ENCODE measurements around the gene PEX7.
"Not testable (repeated sequence)": the region's sequence is repeated elsewhere in the genome, so short reads cannot be mapped to it uniquely, and the experiment has no call there.

Gene PEX7

GRCh38 chr6:136950436-136951126 lies 128.2 kb downstream of the PEX7 start:
- DNase-seq (ENCODE audit: low read depth, low spot score), result no peak

- no peak for DNase-seq (ENCODE audit: low read depth, low spot score)
Measured at GRCh38 chr6:136952714-136953260, 130.4 kb downstream of the PEX7 start.

DNA sequence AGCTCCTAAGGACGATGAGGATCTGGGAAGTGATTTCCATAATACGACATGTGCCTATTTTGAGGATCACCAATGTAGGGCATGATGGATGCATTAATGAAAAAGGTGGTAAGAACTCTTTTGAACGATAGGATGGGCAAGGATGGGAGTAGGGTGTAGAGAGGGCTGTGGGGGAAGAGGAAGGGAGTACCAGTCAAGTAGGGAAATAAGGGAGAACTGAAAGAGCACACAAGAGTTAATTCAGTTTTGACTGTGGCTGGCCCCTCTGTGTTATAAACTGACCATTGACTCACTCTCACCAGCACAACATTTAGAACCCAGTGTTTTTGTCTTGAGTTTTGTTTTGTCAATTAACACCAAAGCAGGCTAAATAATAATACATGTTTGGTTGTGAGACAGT lies 132.7 kb downstream of the PEX7 start:
- DNase-seq (ENCODE audit: low read depth, low spot score), result no peak

DNA sequence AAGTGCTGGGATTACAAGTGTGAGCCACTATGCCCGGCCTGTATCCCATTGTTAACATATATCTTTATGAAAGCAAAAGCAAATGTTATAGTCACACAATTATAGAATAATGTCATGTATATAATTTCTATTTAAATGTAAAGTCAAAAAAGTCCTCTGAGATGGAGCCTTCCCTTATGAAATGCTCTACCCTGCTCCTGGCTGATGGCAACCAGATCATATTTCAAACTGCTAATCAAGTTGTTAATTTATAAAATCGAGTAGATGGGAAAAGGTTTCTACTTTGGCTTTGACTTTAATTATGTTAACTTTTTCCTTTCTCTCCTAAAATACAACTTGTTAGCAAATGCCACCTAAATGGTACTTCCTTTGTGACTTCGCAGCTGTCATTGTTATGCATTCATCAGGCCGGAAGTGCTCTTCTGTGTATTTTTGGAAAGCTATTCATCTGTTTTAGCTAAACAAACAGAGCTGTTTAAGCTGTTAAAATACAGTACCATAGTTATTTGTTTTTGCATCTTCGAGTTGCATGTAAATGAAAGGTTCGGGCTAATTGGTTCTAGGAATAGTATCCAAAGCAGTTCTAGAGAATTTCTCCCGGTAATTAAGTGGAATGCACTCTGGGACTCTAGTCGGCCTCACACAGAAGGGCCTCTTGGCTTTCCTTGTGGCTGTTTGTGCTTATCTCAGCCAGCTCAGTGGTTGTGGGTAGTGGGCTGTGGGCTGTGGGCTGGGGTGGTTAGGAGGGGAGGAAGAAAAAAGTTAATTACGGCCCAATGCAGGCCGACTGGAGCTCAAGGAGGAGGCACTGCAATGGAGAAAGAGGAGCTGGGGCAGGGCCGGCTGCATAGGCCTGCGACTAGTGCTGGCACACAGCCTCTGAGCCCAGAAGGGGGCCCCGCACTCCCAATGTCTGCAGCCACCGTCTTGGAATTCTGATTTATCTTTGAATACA lies 134.5 kb downstream of the PEX7 start:
- no peak for DNase-seq (ENCODE audit: low read depth, low spot score)

- DNase-seq (ENCODE audit: low read depth, low spot score), result no peak
Measured at GRCh38 chr6:136958168-136958567, 135.8 kb downstream of the PEX7 start.

- DNase-seq (ENCODE audit: low read depth, low spot score), result no peak
Measured at GRCh38 chr6:136959471-136959891, 137.1 kb downstream of the PEX7 start.

DNA sequence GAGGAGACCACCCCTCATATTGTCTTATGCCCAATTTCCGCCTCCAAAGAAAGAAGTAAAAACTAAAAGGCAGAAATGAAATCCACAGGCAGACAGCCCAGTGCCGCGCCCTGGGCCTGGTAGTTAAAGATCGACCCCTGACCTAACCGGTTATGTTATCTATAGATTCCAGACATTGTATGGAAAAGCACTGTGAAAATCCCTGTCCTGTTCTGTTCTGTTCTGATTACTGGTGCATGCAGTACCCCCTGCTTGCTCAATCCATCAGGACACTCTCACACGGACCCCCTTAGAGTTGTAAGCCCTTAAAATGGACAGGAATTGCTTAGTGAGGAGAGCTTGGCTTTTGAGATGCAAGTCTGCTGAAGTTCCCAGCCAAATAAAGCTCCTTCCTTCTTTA lies 137.5 kb downstream of the PEX7 start:
- DNase-seq (ENCODE audit: low read depth, low spot score), result not testable (repeated sequence)

GRCh38 chr6:136960781-136961180 lies 138.4 kb downstream of the PEX7 start:
- DNase-seq (ENCODE audit: low read depth, low spot score), result no peak

DNA sequence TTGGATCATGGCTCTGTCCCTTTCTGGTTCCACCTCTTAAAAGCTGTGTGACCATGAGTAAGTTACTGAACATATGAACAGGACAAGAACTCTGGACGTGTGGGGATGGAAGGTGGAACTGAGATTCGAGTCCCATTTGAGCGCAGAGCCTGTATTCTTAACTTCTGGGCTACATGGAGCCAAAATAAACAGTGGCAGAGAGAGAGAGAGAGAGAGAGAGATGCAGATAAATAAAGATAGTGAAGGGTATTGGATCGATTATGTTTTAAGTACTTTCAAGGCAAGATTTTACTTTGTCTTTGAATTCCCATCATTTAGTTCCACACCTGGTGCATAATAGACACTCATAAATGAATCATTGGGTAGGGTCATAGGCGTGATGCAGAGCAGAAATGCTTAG lies 139.5 kb downstream of the PEX7 start:
- no peak for DNase-seq (ENCODE audit: low read depth, low spot score)

DNA sequence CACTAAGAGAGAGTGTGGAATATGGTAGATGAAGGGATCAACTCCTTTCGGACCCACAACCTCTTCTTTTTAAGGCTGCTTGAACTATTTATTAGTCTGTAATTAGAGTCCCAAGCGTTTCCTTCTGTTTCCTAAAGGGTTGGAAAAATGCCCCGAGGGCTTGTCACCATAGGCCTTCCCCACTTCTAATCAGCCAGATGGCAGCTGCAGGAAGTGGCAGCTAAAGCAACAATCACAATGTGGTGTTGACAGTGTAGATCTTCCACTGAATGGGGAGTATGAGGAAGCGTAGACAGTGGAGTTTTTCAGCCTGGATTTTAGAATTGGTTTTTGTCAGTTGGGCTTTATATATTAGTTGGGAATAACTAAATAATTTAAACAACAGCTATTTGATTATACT lies 140.3 kb downstream of the PEX7 start:
- no peak for DNase-seq (ENCODE audit: low read depth, low spot score)

DNA sequence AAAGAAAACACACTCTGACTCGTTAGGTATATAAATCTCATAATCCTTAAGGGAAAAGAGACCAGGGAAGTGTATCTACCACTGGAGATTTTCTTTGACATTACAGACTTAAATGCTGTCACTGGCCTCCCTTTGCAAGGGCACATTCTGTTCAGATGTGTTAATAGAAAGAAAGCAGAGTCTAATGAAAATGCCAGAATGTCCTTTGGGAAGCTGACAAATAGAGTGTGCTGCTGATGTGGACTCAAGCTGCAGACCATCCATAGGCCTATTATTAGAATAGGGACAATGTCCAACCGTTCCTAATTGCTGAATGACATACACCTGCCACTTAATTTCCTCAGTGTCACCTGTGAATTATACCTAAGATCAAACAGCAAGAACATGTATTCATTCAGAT lies 140.9 kb downstream of the PEX7 start:
- DNase-seq (ENCODE audit: low read depth, low spot score), result no peak
